HEK293 (cell line): ENCODE measurements around the gene DLG2.

ENCODE experiments used
- CTCF ChIA-PET: fragments of 350-600 bp; formaldehyde crosslinking; extraction: SDS; loops from one replicate; lab custom pipeline; 2021; ENCODE audit warnings: antibody characterized with exemption; lab: Yijun Ruan, JAX
- POLR2A ChIA-PET: fragments of 300-600 bp; formaldehyde crosslinking; extraction: SDS; loops from one replicate; lab custom pipeline; 2020; ENCODE audit warnings: antibody characterized with exemption, inconsistent platforms; lab: Yijun Ruan, JAX
- H3K27ac ChIP-seq: fragments of 200-500 bp; sonication (Bioruptor generic); 2 replicates; pipeline ENCODE4 v1.5.1; 2014; ENCODE audit warnings: low read depth, low read length, control low read depth, inconsistent platforms; ENCODE audit errors: extremely low read depth
- H3K36me3 ChIP-seq, 2 experiments: fragments of 200-500 bp in 1 of 2; sonication (Bioruptor generic) in 1 of 2; 1 replicate in 1 of 2; 2 replicates in 1 of 2; pipeline ENCODE4 v1.5.1; 2014 to 2017; ENCODE audit warnings: inconsistent platforms in 2 of 2, low read length in 2 of 2; ENCODE audit not compliant: control insufficient read depth in 2 of 2, insufficient read depth in 1 of 2
- H3K4me1 ChIP-seq: fragments of 200-500 bp; sonication (Bioruptor generic); 2 replicates; pipeline ENCODE4 v1.5.1; 2014; ENCODE audit warnings: mild to moderate bottlenecking, low read length, inconsistent platforms; ENCODE audit not compliant: control insufficient read depth, insufficient read depth
- H3K4me3 ChIP-seq: 2 replicates; pipeline ENCODE4 v1.5.1; 2011; ENCODE audit warnings: low read depth, mild to moderate bottlenecking, control low read depth, low read length, moderate library complexity
- H3K9me3 ChIP-seq: fragments of 200-500 bp; sonication (Bioruptor generic); 2 replicates; pipeline ENCODE4 v1.5.1; 2014; ENCODE audit warnings: low read depth, low read length, inconsistent platforms; ENCODE audit not compliant: control insufficient read depth, insufficient read depth
- BCL6B ChIP-seq: fragments of 450-650 bp; formaldehyde crosslinking; IDR thresholded peaks from 2 replicates; pipeline ENCODE4 v1.5.1; 2017; ENCODE audit warnings: missing biosample characterization, missing genetic modification characterization
- GLIS1 ChIP-seq: fragments of 450-650 bp; formaldehyde crosslinking; IDR thresholded peaks from 2 replicates; pipeline ENCODE4 v1.5.1; 2016; ENCODE audit warnings: missing biosample characterization, missing genetic modification characterization
- HOXA7 ChIP-seq: sonication (generic); formaldehyde crosslinking; IDR thresholded peaks from 2 replicates; pipeline ENCODE4 v1.8.1; 2022; ENCODE audit warnings: missing genetic modification reagents, borderline replicate concordance
- HOXD13 ChIP-seq: sonication (generic); formaldehyde crosslinking; IDR thresholded peaks from 2 replicates; pipeline ENCODE4 v1.8.0; 2022; ENCODE audit warnings: missing genetic modification reagents, borderline replicate concordance
- OVOL3 ChIP-seq: fragments of 450-650 bp; formaldehyde crosslinking; IDR thresholded peaks from 2 replicates; pipeline ENCODE4 v1.5.1; 2016; ENCODE audit warnings: missing biosample characterization, missing genetic modification characterization
- PRDM2 ChIP-seq: fragments of 450-650 bp; formaldehyde crosslinking; IDR thresholded peaks from 2 replicates; pipeline ENCODE4 v1.5.1; 2016; ENCODE audit warnings: missing biosample characterization, missing genetic modification characterization, borderline replicate concordance
- SALL2 ChIP-seq: fragments of 450-650 bp; formaldehyde crosslinking; IDR thresholded peaks from 2 replicates; pipeline ENCODE4 v1.5.0; 2017; ENCODE audit warnings: missing biosample characterization, mild to moderate bottlenecking, missing genetic modification characterization, borderline replicate concordance
- ZBTB10 ChIP-seq: fragments of 450-650 bp; formaldehyde crosslinking; IDR thresholded peaks from 2 replicates; pipeline ENCODE4 v1.5.1; 2016; ENCODE audit warnings: missing biosample characterization, missing genetic modification characterization
- ZBTB20 ChIP-seq: fragments of 450-650 bp; formaldehyde crosslinking; IDR thresholded peaks from 2 replicates; pipeline ENCODE4 v1.5.1; 2016; ENCODE audit warnings: missing biosample characterization, missing genetic modification characterization
- ZFP37 ChIP-seq: fragments of 450-650 bp; formaldehyde crosslinking; IDR thresholded peaks from 2 replicates; pipeline ENCODE4 v1.5.1; 2016; ENCODE audit warnings: missing biosample characterization, missing genetic modification characterization
- ZNF140 ChIP-seq: fragments of 450-650 bp; formaldehyde crosslinking; IDR thresholded peaks from 2 replicates; pipeline ENCODE4 v1.5.1; 2016; ENCODE audit warnings: missing biosample characterization, missing genetic modification characterization
- ZNF175 ChIP-seq: fragments of 450-650 bp; formaldehyde crosslinking; IDR thresholded peaks from 2 replicates; pipeline ENCODE4 v1.5.1; 2016; ENCODE audit warnings: missing biosample characterization, missing genetic modification characterization
- ZNF18 ChIP-seq: fragments of 450-650 bp; formaldehyde crosslinking; IDR thresholded peaks from 2 replicates; pipeline ENCODE4 v1.5.1; 2016; ENCODE audit warnings: missing biosample characterization, missing genetic modification characterization
- ZNF211 ChIP-seq: fragments of 450-650 bp; formaldehyde crosslinking; IDR thresholded peaks from 2 replicates; pipeline ENCODE4 v1.5.1; 2016; ENCODE audit warnings: low read depth, missing biosample characterization, missing genetic modification characterization
- ZNF23 ChIP-seq: fragments of 450-650 bp; formaldehyde crosslinking; IDR thresholded peaks from 2 replicates; pipeline ENCODE4 v1.5.1; 2016; ENCODE audit warnings: missing biosample characterization, missing genetic modification characterization, borderline replicate concordance
- ZNF292 ChIP-seq: fragments of 450-650 bp; formaldehyde crosslinking; IDR thresholded peaks from 2 replicates; pipeline ENCODE4 v1.5.1; 2016; ENCODE audit warnings: low read depth, missing biosample characterization, missing genetic modification characterization, borderline replicate concordance
- ZNF302 ChIP-seq: fragments of 450-650 bp; formaldehyde crosslinking; IDR thresholded peaks from 2 replicates; pipeline ENCODE4 v1.5.1; 2016; ENCODE audit warnings: missing biosample characterization, missing genetic modification characterization, low read depth
- ZNF324 ChIP-seq: fragments of 450-650 bp; formaldehyde crosslinking; IDR thresholded peaks from 2 replicates; pipeline ENCODE4 v1.5.1; 2016; ENCODE audit warnings: missing biosample characterization, missing genetic modification characterization
- ZNF549 ChIP-seq: fragments of 450-650 bp; IDR thresholded peaks from 2 replicates; pipeline ENCODE4 v1.5.1; 2018; ENCODE audit warnings: missing biosample characterization, missing genetic modification characterization, mild to moderate bottlenecking, inconsistent platforms, moderate library complexity
- ZNF560 ChIP-seq: fragments of 450-650 bp; formaldehyde crosslinking; IDR thresholded peaks from 2 replicates; pipeline ENCODE4 v1.5.1; 2017; ENCODE audit warnings: missing biosample characterization, missing genetic modification characterization, borderline replicate concordance
- ZNF585B ChIP-seq: fragments of 450-650 bp; formaldehyde crosslinking; IDR thresholded peaks from 2 replicates; pipeline ENCODE4 v1.5.1; 2016; ENCODE audit warnings: missing biosample characterization, missing genetic modification characterization
- ZNF677 ChIP-seq: fragments of 450-650 bp; IDR thresholded peaks from 2 replicates; pipeline ENCODE4 v1.5.0; 2018; ENCODE audit warnings: missing biosample characterization, mild to moderate bottlenecking, missing genetic modification characterization, moderate library complexity
- ZNF701 ChIP-seq: fragments of 450-650 bp; formaldehyde crosslinking; IDR thresholded peaks from 2 replicates; pipeline ENCODE4 v1.5.1; 2016; ENCODE audit warnings: missing biosample characterization, missing genetic modification characterization
- ZNF830 ChIP-seq: fragments of 450-650 bp; IDR thresholded peaks from 2 replicates; pipeline ENCODE4 v1.5.0; 2018; ENCODE audit warnings: missing biosample characterization, missing genetic modification characterization, low read depth, mild to moderate bottlenecking, moderate library complexity
- ZNF837 ChIP-seq: fragments of 450-650 bp; formaldehyde crosslinking; IDR thresholded peaks from 2 replicates; pipeline ENCODE4 v1.5.1; 2016; ENCODE audit warnings: missing biosample characterization, missing genetic modification characterization
- ZNF843 ChIP-seq: fragments of 450-650 bp; formaldehyde crosslinking; IDR thresholded peaks from 2 replicates; pipeline ENCODE4 v1.5.1; 2016; ENCODE audit warnings: missing biosample characterization, missing genetic modification characterization
- ZXDB ChIP-seq: fragments of 450-650 bp; formaldehyde crosslinking; IDR thresholded peaks from 2 replicates; pipeline ENCODE4 v1.5.1; 2016; ENCODE audit warnings: missing biosample characterization, missing genetic modification characterization

The DLG2 gene

GRCh38 chr11:83779876-83780275 lies 1847.3 kb downstream of the DLG2 start (continued):
- TF ChIP-seq OVOL3 (no peak), ZNF211 (tag by site-specific recombination) (no peak), ZBTB20 (no peak), ZNF23 (tag by site-specific recombination) (no peak), ZFP37 (tag by site-specific recombination) (no peak), ZNF292 (tag by site-specific recombination) (no peak), HOXA7 (CRISPR knock-in tag) (no peak), ZNF843 (tag by site-specific recombination) (no peak)

GRCh38 chr11:83778596-83778995 lies 1848.5 kb downstream of the DLG2 start:
- no peak overlapping the region for H3K27ac ChIP-seq
- no peaks in the 10 kb centered on the region for H3K36me3 ChIP-seq
- CTCF ChIA-PET = interaction anchor here (2.0 kb wide), 1 partner anchor 23 kb away, joined by 4 read pairs; no protein-coding TSS in a partner anchor
- H3K4me1 ChIP-seq = no peaks in the 10 kb centered on the region; the same call in 1 of the 2 replicates
- H3K4me3 ChIP-seq = no peak overlapping the region
- no peaks in the 10 kb centered on the region for H3K9me3 ChIP-seq
- TF ChIP-seq ZBTB10 = no peak
- no peak for TF ChIP-seq SALL2 (tag by site-specific recombination)
- no peak for TF ChIP-seq ZNF302
- no peak for TF ChIP-seq ZNF549
- no peak for TF ChIP-seq ZNF837 (tag by site-specific recombination)
- no peak for TF ChIP-seq ZNF324
- TF ChIP-seq ZNF140 (tag by site-specific recombination) = no peak
- TF ChIP-seq ZNF830 (tag by site-specific recombination) = no peak
- no peak for TF ChIP-seq PRDM2 (tag by site-specific recombination)
- TF ChIP-seq GLIS1 (tag by site-specific recombination) = no peak
- no peak for TF ChIP-seq ZNF211 (tag by site-specific recombination)
- TF ChIP-seq ZNF18 (tag by site-specific recombination) = no peak
- no peak for TF ChIP-seq HOXD13
- no peak for TF ChIP-seq ZNF701
- no peak for TF ChIP-seq ZNF585B (tag by site-specific recombination)
- TF ChIP-seq ZNF560 = no peak
- TF ChIP-seq BCL6B (tag by site-specific recombination) = no peak
- no peak for TF ChIP-seq ZXDB
- TF ChIP-seq ZNF677 (tag by site-specific recombination) = no peak
- no peak for TF ChIP-seq ZNF175 (tag by site-specific recombination)
- TF ChIP-seq, all 188 proteins: peak for 0
- POLR2A ChIA-PET = no interaction called here
